Measurements from ENCODE around the gene DIPK1A.
A peak's percentile ranks its signal among the peaks of the same experiment; 100 is the strongest.

Gene DIPK1A

DNA sequence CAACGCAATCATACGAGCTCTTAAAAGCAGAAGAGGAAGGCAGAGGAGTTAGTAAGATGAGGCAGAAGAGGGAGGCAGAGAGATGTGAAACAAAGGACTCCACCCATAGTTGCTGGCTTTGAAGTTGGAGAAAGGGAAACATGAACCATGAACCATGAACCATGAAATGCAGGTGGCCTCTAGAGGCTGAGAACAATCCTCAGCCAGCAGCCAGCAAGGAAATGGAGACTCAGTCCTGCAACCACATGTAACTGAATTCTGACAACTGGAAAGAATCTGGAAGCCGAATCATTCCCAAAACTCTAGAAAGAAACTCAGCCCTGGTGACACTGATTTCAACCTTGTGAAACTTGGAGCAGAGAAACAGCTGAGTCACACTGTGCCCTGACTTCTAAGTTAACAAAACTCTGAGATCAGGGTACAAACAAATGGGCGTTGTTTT is 10.1 kb downstream of the DIPK1A start:
- Mint-ChIP-seq H3K4me3 (no peak overlapping the region), H3K27ac (no peak overlapping the region), H3K4me1 (peaks cover 28 to 38% of the 10 kb centered on the region in 2 donors), H3K27me3 (no peaks in the 10 kb centered on the region), H3K36me3 (peaks cover 16 to 18% of the 10 kb centered on the region in 2 donors), H3K9me3 (no peaks in the 10 kb centered on the region)
- ATAC-seq (replicated peaks), result peak; percentile 85 to 89
- DNase-seq, result peak; percentile 38

GRCh38 chr1:92949937-92950817 is 11.1 kb downstream of the DIPK1A start:
- DNase-seq, result no peak
- Mint-ChIP-seq H3K36me3 (peaks cover 11 to 14% of the 10 kb centered on the region in 2 donors), H3K4me3 (no peak overlapping the region), H3K27me3 (no peaks in the 10 kb centered on the region), H3K27ac (no peak overlapping the region), H3K9me3 (no peaks in the 10 kb centered on the region), H3K4me1 (peaks cover 28 to 38% of the 10 kb centered on the region in 2 donors)
- ATAC-seq (replicated peaks), result peak; percentile 69 to 70

DNA sequence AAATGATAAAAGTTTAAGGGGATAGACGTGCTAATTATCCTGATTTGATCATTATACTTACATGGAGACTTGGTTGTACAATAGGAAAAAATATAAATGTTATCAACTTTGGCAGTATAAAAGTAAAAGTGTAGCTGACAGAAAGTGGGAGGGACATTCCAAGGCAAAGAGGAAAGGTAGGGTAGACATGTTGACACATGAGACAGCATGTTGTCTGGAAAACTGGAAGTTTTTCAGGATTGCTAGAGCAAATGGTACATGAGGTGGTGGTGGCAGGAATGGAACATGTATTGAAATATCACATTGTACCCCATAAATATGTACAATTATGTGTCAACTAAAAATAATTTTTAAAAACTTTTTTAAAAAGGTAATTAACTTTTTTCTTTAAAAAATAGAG is 13.2 kb downstream of the DIPK1A start:
- Mint-ChIP-seq H3K4me1 (peaks cover 37 to 49% of the 10 kb centered on the region in 2 donors), H3K27ac (peak overlapping the region; percentile 0), H3K4me3 (peak overlapping the region in 1 of 2 donors; percentile 1), H3K36me3 (peaks cover 12 to 14% of the 10 kb centered on the region in 2 donors), H3K27me3 (no peaks in the 10 kb centered on the region), H3K9me3 (no peaks in the 10 kb centered on the region)
- ATAC-seq (replicated peaks), result no peak
- no peak for DNase-seq

DNA sequence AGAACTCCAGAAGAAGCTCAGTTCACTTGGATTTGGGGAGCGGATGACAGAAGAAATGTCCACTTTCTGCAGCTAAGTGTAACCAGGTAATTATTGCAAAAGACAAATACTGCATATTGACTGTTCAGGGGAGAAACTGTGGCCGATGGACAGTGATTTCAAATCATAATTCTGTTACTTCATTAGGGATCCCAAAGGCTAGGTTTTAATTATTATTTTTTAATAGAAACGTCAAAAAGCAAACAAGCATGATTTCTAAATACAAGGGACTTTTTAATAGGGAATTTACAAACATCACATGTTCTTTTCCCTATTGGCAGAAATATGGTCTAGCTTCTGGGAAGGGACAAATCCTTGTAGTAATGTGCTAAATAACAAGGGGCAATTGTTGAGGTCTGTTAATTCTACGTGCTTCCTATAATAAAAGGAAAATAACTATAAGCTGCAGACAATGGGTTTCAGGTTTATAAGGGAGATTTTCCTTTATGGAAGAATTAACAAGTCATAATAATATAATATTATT is 15.5 kb downstream of the DIPK1A start:
- peak overlapping the region; percentile 11 to 14 for H3K4me3 Mint-ChIP-seq
- no peaks in the 10 kb centered on the region for H3K9me3 Mint-ChIP-seq
- H3K4me1 Mint-ChIP-seq, result peaks cover 42 to 66% of the 10 kb centered on the region in 2 donors
- ATAC-seq (replicated peaks) (no peak), DNase-seq (no peak)
- no peaks in the 10 kb centered on the region for H3K27me3 Mint-ChIP-seq
- peaks cover 16 to 23% of the 10 kb centered on the region in 2 donors for H3K36me3 Mint-ChIP-seq
- H3K27ac Mint-ChIP-seq, result no peak overlapping the region

DNA sequence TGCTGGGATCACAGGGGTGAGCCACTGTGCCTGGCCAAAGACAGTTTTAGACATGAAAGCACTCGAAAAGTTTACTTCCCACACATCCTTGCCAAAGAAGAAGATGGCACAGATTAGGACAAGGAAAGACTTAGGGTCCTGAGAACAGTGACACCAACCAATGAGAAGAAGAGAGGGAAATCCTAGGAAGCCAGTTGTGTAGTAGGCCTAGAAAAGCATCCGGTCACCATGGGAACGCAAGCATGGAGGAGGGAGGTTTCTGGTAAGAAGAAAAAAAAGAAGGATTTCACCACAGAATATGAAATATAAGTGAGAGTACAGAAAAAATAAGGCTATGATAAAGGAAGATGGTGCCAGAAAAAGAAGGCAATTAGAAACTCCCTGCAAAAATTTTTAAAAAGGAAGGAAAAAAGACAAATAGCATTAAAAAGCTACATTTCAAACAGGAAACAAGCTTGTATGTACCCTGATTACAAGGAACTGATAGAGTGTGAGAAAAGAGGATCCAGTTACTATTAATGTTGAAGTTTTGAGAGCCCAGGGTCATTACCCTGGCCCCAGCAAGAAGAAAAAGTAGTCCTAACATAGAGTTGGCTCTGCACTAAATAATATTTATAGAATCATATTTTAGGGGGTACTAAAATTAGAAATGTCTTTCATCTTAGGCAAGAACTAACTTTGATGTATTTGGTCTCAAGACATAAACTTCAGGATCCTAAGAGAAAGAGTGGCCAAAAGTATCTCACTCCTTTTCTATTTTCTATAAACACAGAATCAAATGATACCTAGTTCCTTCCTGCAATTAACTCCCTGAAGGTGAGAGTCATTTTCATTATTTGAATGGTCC is 16.1 kb downstream of the DIPK1A start:
- H3K27me3 Mint-ChIP-seq, result no peaks in the 10 kb centered on the region
- ATAC-seq (replicated peaks) (peak; percentile 81 to 86), DNase-seq (no peak)
- H3K9me3 Mint-ChIP-seq, result no peaks in the 10 kb centered on the region
- peaks cover 48 to 72% of the 10 kb centered on the region in 2 donors for H3K4me1 Mint-ChIP-seq
- H3K4me3 Mint-ChIP-seq, result peak overlapping the region; percentile 45 to 57
- peaks cover 16 to 25% of the 10 kb centered on the region in 2 donors for H3K36me3 Mint-ChIP-seq
- H3K27ac Mint-ChIP-seq, result peak overlapping the region; percentile 87

- DNase-seq, result no peak
- Mint-ChIP-seq H3K36me3 (peaks cover 16 to 27% of the 10 kb centered on the region in 2 donors), H3K9me3 (no peaks in the 10 kb centered on the region), H3K4me1 (peaks cover 48 to 80% of the 10 kb centered on the region in 2 donors), H3K4me3 (peak overlapping the region; percentile 18 to 28), H3K27me3 (no peaks in the 10 kb centered on the region), H3K27ac (peak overlapping the region; percentile 66)
- no peak for ATAC-seq (replicated peaks)
Measured at GRCh38 chr1:92943502-92943847, 17.8 kb downstream of the DIPK1A start.

DNA sequence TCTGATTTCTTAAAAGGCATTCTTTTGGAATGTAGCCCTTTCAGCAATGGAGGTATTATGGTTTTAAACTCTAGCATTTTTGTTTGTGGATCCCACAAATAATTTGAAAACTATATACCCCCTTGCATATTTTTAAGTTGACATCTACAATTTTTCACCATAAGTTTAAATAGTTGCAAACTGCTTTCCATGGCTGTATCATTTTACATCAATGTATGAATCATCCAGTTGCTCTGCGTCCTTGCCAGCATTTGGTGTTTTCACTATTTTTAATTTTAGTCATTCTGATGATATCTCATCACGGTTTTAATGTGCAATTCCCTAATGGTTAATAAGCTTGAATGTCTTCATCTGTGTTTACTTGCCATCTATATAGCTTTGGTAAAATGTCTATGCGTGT is 20.7 kb downstream of the DIPK1A start:
- H3K9me3 Mint-ChIP-seq, result no peaks in the 10 kb centered on the region
- H3K4me1 Mint-ChIP-seq, result peaks cover 40 to 69% of the 10 kb centered on the region in 2 donors
- H3K27ac Mint-ChIP-seq, result no peak overlapping the region
- no peaks in the 10 kb centered on the region for H3K27me3 Mint-ChIP-seq
- DNase-seq (no peak), ATAC-seq (replicated peaks) (no peak)
- H3K36me3 Mint-ChIP-seq, result peaks cover 12 to 26% of the 10 kb centered on the region in 2 donors
- no peak overlapping the region for H3K4me3 Mint-ChIP-seq

DNA sequence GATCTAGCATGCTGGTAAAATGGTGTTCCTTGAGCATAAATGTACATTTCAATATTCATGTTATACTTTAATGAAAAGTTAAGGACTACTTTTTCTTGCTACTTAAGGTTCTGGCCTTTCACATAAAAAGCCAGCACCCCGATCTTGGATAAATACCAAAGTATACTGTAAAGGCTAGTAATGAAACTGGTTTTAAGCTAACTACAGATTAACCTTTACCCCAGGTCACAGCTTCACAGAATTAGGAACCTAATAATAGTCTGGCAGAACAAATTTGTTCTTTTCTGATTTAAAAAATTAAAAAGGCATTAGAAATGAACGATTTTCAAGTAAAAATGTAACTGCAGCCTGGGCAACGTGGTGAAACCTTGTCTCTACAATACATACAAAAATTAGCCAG is 23.5 kb downstream of the DIPK1A start:
- H3K9me3 Mint-ChIP-seq, result no peaks in the 10 kb centered on the region
- H3K27me3 Mint-ChIP-seq, result no peaks in the 10 kb centered on the region
- peaks cover 34 to 62% of the 10 kb centered on the region in 2 donors for H3K4me1 Mint-ChIP-seq
- H3K27ac Mint-ChIP-seq, result no peak overlapping the region
- ATAC-seq (replicated peaks) (no peak), DNase-seq (no peak)
- H3K4me3 Mint-ChIP-seq, result no peak overlapping the region
- peaks cover 14 to 17% of the 10 kb centered on the region in 2 donors for H3K36me3 Mint-ChIP-seq

GRCh38 chr1:92936865-92937264 is 24.4 kb downstream of the DIPK1A start:
- no peaks in the 10 kb centered on the region for H3K27me3 Mint-ChIP-seq
- H3K36me3 Mint-ChIP-seq, result peaks cover 15 to 16% of the 10 kb centered on the region in 2 donors
- no peak for ATAC-seq (replicated peaks)
- H3K4me3 Mint-ChIP-seq, result no peak overlapping the region
- H3K27ac Mint-ChIP-seq, result no peak overlapping the region
- no peak for DNase-seq
- no peaks in the 10 kb centered on the region for H3K9me3 Mint-ChIP-seq
- peaks cover 35 to 61% of the 10 kb centered on the region in 2 donors for H3K4me1 Mint-ChIP-seq

- Mint-ChIP-seq H3K4me3 (peak overlapping the region in 1 of 2 donors; percentile 42), H3K27me3 (no peaks in the 10 kb centered on the region), H3K9me3 (no peaks in the 10 kb centered on the region)
Measured at GRCh38 chr1:92934395-92935378, 26.6 kb downstream of the DIPK1A start.

DNA sequence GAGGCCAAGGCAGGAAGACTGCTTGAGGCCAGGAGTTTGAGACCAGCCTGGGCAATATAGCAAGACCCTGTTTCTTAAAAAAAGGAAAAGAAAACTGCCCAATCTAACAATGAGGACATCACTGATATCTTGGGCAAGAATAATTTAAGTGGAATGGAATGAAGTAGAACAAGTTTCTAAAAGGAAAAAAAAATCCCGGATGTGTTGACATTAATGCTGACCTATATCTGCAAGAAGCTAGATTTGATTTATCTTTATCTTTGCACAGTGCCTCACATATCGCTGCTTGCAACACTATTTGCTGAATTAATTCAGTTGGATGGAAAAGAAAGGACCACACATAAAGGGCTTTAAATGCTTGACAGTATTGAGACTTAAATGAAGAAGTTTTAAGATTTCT is 27.8 kb downstream of the DIPK1A start:
- peak overlapping the region in 1 of 2 donors; percentile 6 for H3K4me3 Mint-ChIP-seq
- H3K4me1 Mint-ChIP-seq, result peaks cover 42 to 72% of the 10 kb centered on the region in 2 donors
- DNase-seq, result no peak
- no peak for ATAC-seq (replicated peaks)
- H3K36me3 Mint-ChIP-seq, result peaks cover 20 to 30% of the 10 kb centered on the region in 2 donors
- H3K27ac Mint-ChIP-seq, result peak overlapping the region; percentile 44
- no peaks in the 10 kb centered on the region for H3K27me3 Mint-ChIP-seq
- no peaks in the 10 kb centered on the region for H3K9me3 Mint-ChIP-seq

More at GRCh38 chr1:92934395-92935378, 26.6 kb downstream of the DIPK1A start:
- ATAC-seq (replicated peaks) (no peak), DNase-seq (no peak)
- Mint-ChIP-seq H3K27ac (peak overlapping the region; percentile 2), H3K4me1 (peaks cover 34 to 63% of the 10 kb centered on the region in 2 donors), H3K36me3 (peaks cover 15 to 24% of the 10 kb centered on the region in 2 donors)

GRCh38 chr1:92931691-92932090 is 29.6 kb downstream of the DIPK1A start:
- H3K36me3 Mint-ChIP-seq, result peaks cover 24 to 38% of the 10 kb centered on the region in 2 donors
- peaks cover 46 to 88% of the 10 kb centered on the region in 2 donors for H3K4me1 Mint-ChIP-seq
- peaks cover 0 to under 1% of the 10 kb centered on the region in 2 donors for H3K9me3 Mint-ChIP-seq
- DNase-seq, result no peak
- no peak overlapping the region for H3K4me3 Mint-ChIP-seq
- ATAC-seq (replicated peaks), result no peak
- H3K27me3 Mint-ChIP-seq, result no peaks in the 10 kb centered on the region
- H3K27ac Mint-ChIP-seq, result no peak overlapping the region

- ATAC-seq (replicated peaks) (peak; percentile 84 to 91), DNase-seq (no peak)
- H3K4me3 Mint-ChIP-seq, result peak overlapping the region; percentile 3 to 47
- peak overlapping the region; percentile 27 for H3K27ac Mint-ChIP-seq
- peaks cover 0 to 1% of the 10 kb centered on the region in 2 donors for H3K9me3 Mint-ChIP-seq
- H3K27me3 Mint-ChIP-seq, result no peaks in the 10 kb centered on the region
- peaks cover 22 to 38% of the 10 kb centered on the region in 2 donors for H3K36me3 Mint-ChIP-seq
- H3K4me1 Mint-ChIP-seq, result peaks cover 40 to 80% of the 10 kb centered on the region in 2 donors
Measured at GRCh38 chr1:92929461-92929860, 31.8 kb downstream of the DIPK1A start.

Data from stimulated activated naive B cell treated with anti-CD40 and anti-IgM and Interleukin-4, amounts not matched to agents 10 μg/mL and 1 μg/mL and 100 μg/mL, for 72 hours (primary cell).